Erythroblast (primary cell): ENCODE data around the gene TARS1.

Experiments used
- GATA1 ChIP-seq: IDR thresholded peaks from 2 replicates; pipeline ENCODE4 v1.6.1; 2011; ENCODE audit warnings: low read depth, mild to moderate bottlenecking, control low read depth, low read length, moderate library complexity
- POLR2A ChIP-seq: IDR thresholded peaks from 2 replicates; pipeline ENCODE4 v1.6.1; 2011; ENCODE audit warnings: mild to moderate bottlenecking, low read length

DNA sequence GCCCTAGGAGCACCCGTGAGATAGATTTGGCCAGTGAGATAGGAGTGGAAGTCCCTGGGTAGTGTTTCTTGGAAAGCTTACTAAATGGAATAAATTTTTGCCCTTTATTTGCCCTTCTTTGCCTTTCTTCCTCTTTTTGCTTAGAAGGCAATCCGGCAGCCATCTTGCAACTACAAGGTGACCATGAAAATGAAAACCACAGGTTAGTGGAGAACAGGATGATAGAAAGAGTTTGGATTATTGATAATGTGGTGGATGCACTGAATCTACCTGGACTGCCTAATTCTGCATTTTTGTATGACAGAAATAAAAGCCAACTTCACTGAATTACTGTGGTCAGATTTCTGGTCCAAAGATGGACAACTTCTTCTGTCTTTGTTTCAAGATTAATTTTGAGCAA is 33.2 kb downstream of the TARS1 start:
- no peak for TF ChIP-seq POLR2A
- no peak for TF ChIP-seq GATA1
